ENCODE data around the gene TTLL5.

TTLL5 gene

GRCh38 chr14:75840911-75841310 is 179.9 kb downstream of the TTLL5 start:
- no peak for ATAC-seq
- TF ChIP-seq ZFP3 (CRISPR knock-in tag; IDR thresholded peaks at IDR 0.05) (no peak), ZFP30 (CRISPR knock-in tag; IDR thresholded peaks at IDR 0.05) (no peak), ISL1 (CRISPR knock-in tag; IDR thresholded peaks at IDR 0.05) (no peak), ZNF70 (CRISPR knock-in tag; IDR thresholded peaks at IDR 0.05) (no peak), CSRNP3 (CRISPR knock-in tag; IDR thresholded peaks at IDR 0.05) (no peak), TCF4 (CRISPR knock-in tag; IDR thresholded peaks at IDR 0.05; ENCODE audit: borderline replicate concordance) (no peak), ZNF565 (CRISPR knock-in tag; conservative IDR thresholded peaks at IDR 0.05; ENCODE audit: low read depth) (no peak), ARNTL (CRISPR knock-in tag; IDR thresholded peaks at IDR 0.05; ENCODE audit: borderline replicate concordance, low read depth) (no peak), SNAI2 (CRISPR knock-in tag; IDR thresholded peaks at IDR 0.05) (no peak), ZNF8 (CRISPR knock-in tag; IDR thresholded peaks at IDR 0.05) (no peak), POU6F1 (CRISPR knock-in tag; IDR thresholded peaks at IDR 0.05; ENCODE audit: borderline replicate concordance, low read depth) (no peak), TOX (CRISPR knock-in tag; IDR thresholded peaks at IDR 0.05; ENCODE audit: borderline replicate concordance) (no peak)
- TF ChIP-seq, protein P1, sequence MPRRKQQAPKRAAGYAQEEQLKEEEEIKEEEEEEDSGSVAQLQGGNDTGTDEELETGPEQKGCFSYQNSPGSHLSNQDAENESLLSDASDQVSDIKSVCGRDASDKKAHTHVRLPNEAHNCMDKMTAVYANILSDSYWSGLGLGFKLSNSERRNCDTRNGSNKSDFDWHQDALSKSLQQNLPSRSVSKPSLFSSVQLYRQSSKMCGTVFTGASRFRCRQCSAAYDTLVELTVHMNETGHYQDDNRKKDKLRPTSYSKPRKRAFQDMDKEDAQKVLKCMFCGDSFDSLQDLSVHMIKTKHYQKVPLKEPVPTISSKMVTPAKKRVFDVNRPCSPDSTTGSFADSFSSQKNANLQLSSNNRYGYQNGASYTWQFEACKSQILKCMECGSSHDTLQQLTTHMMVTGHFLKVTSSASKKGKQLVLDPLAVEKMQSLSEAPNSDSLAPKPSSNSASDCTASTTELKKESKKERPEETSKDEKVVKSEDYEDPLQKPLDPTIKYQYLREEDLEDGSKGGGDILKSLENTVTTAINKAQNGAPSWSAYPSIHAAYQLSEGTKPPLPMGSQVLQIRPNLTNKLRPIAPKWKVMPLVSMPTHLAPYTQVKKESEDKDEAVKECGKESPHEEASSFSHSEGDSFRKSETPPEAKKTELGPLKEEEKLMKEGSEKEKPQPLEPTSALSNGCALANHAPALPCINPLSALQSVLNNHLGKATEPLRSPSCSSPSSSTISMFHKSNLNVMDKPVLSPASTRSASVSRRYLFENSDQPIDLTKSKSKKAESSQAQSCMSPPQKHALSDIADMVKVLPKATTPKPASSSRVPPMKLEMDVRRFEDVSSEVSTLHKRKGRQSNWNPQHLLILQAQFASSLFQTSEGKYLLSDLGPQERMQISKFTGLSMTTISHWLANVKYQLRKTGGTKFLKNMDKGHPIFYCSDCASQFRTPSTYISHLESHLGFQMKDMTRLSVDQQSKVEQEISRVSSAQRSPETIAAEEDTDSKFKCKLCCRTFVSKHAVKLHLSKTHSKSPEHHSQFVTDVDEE (CRISPR knock-in tag; IDR thresholded peaks at IDR 0.05), result no peak

DNA sequence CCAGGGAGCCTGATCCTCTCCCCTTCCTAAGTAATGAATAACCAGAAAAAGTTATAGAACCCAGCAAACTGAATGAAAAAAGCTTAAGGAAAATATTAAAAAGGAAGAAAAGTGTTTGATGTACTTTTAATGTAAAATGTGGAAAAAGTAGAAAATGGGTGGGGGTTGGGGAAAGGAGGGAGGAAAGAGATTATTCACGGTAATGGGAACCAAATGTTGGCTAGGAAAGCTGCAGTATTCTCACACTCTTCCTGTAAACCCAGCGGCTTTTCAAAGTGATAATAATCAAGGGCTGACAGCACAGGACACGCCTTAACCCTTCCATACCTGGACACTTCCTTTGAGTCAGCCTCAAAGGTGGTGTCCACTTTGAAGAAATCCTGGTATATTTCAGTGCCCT is 181.5 kb downstream of the TTLL5 start:
- peak; percentile 63 for ATAC-seq
- TF ChIP-seq ISL1 (CRISPR knock-in tag; IDR thresholded peaks at IDR 0.05) (no peak), ZNF8 (CRISPR knock-in tag; IDR thresholded peaks at IDR 0.05) (no peak), ESRRG (CRISPR knock-in tag; IDR thresholded peaks at IDR 0.05) (no peak), TCF4 (CRISPR knock-in tag; IDR thresholded peaks at IDR 0.05; ENCODE audit: borderline replicate concordance) (no peak), SNAI2 (CRISPR knock-in tag; IDR thresholded peaks at IDR 0.05) (no peak), ZFP3 (CRISPR knock-in tag; IDR thresholded peaks at IDR 0.05) (no peak), RARB (CRISPR knock-in tag; IDR thresholded peaks at IDR 0.05) (no peak), CSRNP3 (CRISPR knock-in tag; IDR thresholded peaks at IDR 0.05) (no peak), BACH2 (CRISPR knock-in tag; IDR thresholded peaks at IDR 0.05; ENCODE audit: borderline replicate concordance) (no peak), ZNF565 (CRISPR knock-in tag; conservative IDR thresholded peaks at IDR 0.05; ENCODE audit: low read depth) (no peak), CREB5 (CRISPR knock-in tag; IDR thresholded peaks at IDR 0.05; ENCODE audit: low read depth) (no peak), GLIS3 (CRISPR knock-in tag; IDR thresholded peaks at IDR 0.05) (no peak), PPARA (CRISPR knock-in tag; IDR thresholded peaks at IDR 0.05; ENCODE audit: borderline replicate concordance) (no peak), ZNF70 (CRISPR knock-in tag; IDR thresholded peaks at IDR 0.05) (no peak), CSDC2 (CRISPR knock-in tag; IDR thresholded peaks at IDR 0.05) (no peak)
- TF ChIP-seq, protein P2, sequence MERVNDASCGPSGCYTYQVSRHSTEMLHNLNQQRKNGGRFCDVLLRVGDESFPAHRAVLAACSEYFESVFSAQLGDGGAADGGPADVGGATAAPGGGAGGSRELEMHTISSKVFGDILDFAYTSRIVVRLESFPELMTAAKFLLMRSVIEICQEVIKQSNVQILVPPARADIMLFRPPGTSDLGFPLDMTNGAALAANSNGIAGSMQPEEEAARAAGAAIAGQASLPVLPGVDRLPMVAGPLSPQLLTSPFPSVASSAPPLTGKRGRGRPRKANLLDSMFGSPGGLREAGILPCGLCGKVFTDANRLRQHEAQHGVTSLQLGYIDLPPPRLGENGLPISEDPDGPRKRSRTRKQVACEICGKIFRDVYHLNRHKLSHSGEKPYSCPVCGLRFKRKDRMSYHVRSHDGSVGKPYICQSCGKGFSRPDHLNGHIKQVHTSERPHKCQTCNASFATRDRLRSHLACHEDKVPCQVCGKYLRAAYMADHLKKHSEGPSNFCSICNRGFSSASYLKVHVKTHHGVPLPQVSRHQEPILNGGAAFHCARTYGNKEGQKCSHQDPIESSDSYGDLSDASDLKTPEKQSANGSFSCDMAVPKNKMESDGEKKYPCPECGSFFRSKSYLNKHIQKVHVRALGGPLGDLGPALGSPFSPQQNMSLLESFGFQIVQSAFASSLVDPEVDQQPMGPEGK (CRISPR knock-in tag; IDR thresholded peaks at IDR 0.05; ENCODE audit: borderline replicate concordance), result no peak

All from SK-N-SH treated with all-trans-retinoic acid at 6 μM for 48 hours (cell line).